ENCODE results near the gene CNTN5. TPM values are rescaled to one million over a fixed set of nuclear protein-coding genes. Genes with fewer than 3 reads are reported as not detected.

CNTN5 gene
- polyA plus RNA-seq, 1 of the 3 experiments (the other 2 are of a cell fraction), result not detected

DNA sequence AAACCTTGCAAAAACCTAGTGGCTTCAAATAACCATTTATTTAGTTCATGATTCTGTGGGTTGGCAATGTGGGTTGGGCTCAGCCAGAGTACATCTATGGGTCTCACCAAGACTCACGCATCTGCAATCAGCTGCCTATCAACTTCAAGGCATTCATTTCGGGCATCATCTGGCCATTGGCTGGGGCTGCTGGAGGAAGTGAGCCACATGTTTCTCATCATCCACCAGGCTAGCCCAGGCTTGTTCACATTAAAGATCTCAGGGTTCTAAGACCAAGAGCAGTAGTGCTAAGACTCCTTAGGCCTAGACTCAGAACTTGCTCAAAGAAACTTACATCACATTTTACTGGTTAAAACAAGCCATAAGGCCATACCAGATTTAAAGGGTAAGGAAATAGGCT, 1187.5 kb downstream of the CNTN5 start:
- H2AFZ ChIP-seq (ENCODE audit: low read depth), result no peak overlapping the region
- no peak overlapping the region for H3K27ac ChIP-seq (ENCODE audit: low read depth in 2 of 2, low read length in 1 of 2)
- no peak for DNase-seq
- no peak overlapping the region for H3K4me3 ChIP-seq (ENCODE audit: low read depth in 2 of 2, low read length in 1 of 2)
- CTCF ChIA-PET, result no interaction called here
- no peaks in the 10 kb centered on the region for H3K9me2 ChIP-seq
- H3K4me1 ChIP-seq (ENCODE audit: control insufficient read depth in 1 of 2, insufficient read depth in 2 of 2, low read depth in 1 of 2, low read length in 1 of 2), result no peaks in the 10 kb centered on the region
- POLR2A ChIA-PET, result no interaction called here
- no peak for TF ChIP-seq FOXM1 (IDR thresholded peaks at IDR 0.05; ENCODE audit: low read depth)
- TF ChIP-seq, protein P1, sequence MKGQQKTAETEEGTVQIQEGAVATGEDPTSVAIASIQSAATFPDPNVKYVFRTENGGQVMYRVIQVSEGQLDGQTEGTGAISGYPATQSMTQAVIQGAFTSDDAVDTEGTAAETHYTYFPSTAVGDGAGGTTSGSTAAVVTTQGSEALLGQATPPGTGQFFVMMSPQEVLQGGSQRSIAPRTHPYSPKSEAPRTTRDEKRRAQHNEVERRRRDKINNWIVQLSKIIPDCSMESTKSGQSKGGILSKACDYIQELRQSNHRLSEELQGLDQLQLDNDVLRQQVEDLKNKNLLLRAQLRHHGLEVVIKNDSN (IDR thresholded peaks at IDR 0.05; ENCODE audit: borderline replicate concordance, low read depth), result no peak
- TF ChIP-seq GABPA (IDR thresholded peaks at IDR 0.05; ENCODE audit: low read depth), result no peak
- TF ChIP-seq GATA2 (CRISPR knock-in tag; IDR thresholded peaks at IDR 0.05), result no peak
- TF ChIP-seq NFIC (IDR thresholded peaks at IDR 0.05; ENCODE audit: borderline replicate concordance), result no peak
- TF ChIP-seq YY1 (IDR thresholded peaks at IDR 0.05; ENCODE audit: low read depth), result no peak
- no peak for TF ChIP-seq REST (IDR thresholded peaks at IDR 0.05; ENCODE audit: low read depth, low read length)
- peaks cover 3% of the 10 kb centered on the region for H3F3A ChIP-seq (replicated peaks; ENCODE audit: insufficient read depth)
- no peaks in the 10 kb centered on the region for H3K79me2 ChIP-seq (ENCODE audit: insufficient read depth)
- H3K4me2 ChIP-seq, result no peak overlapping the region
- H3K9me3 ChIP-seq, result no peaks in the 10 kb centered on the region
- H3K27me3 ChIP-seq (ENCODE audit: insufficient read depth), result no peaks in the 10 kb centered on the region
- H4K20me1 ChIP-seq (ENCODE audit: insufficient read depth), result no peaks in the 10 kb centered on the region
- H3K36me3 ChIP-seq (replicated peaks in 1 of 2; ENCODE audit: control insufficient read depth in 1 of 2, insufficient read depth in 2 of 2, low read length in 1 of 2), result no peaks in the 10 kb centered on the region
- 20% methylated on average over 2 of the region's 2 CpGs for WGBS (ENCODE audit: low lambda C conversion rate)
- H3K9ac ChIP-seq, result no peak overlapping the region

DNA sequence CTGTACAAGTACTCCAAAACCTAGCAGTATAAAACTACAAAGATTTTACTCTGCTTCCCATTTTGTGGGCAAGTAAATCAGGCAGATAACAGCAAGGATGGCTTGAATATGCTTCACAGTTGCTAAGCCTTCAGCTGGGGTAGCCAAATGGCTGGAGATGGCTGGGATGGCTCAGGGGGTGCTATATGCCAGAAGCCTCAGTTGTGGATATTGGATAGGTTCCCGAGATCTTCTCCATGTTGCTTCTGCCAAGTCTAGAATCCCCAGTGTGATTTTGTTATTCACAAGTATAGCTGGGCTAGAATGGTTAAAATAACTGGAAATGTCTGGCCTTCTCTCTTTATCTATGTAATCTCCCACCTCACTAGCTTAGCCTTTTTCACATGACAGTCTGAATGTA, 1194.0 kb downstream of the CNTN5 start:
- Histone ChIP-seq H3F3A (replicated peaks; ENCODE audit: insufficient read depth) (no peaks in the 10 kb centered on the region), H3K9me3 (no peaks in the 10 kb centered on the region), H2AFZ (ENCODE audit: low read depth) (no peak overlapping the region), H3K79me2 (ENCODE audit: insufficient read depth) (no peaks in the 10 kb centered on the region), H3K27ac (ENCODE audit: low read depth in 2 of 2, low read length in 1 of 2) (no peak overlapping the region), H3K4me1 (ENCODE audit: control insufficient read depth in 1 of 2, insufficient read depth in 2 of 2, low read depth in 1 of 2, low read length in 1 of 2) (no peaks in the 10 kb centered on the region), H4K20me1 (ENCODE audit: insufficient read depth) (no peaks in the 10 kb centered on the region), H3K9me2 (no peaks in the 10 kb centered on the region), H3K4me2 (no peak overlapping the region), H3K36me3 (replicated peaks in 1 of 2; ENCODE audit: control insufficient read depth in 1 of 2, insufficient read depth in 2 of 2, low read length in 1 of 2) (no peaks in the 10 kb centered on the region), H3K27me3 (ENCODE audit: insufficient read depth) (no peaks in the 10 kb centered on the region), H3K9ac (no peak overlapping the region), H3K4me3 (ENCODE audit: low read depth in 2 of 2, low read length in 1 of 2) (no peak overlapping the region)
- ChIA-PET CTCF (no interaction called here), POLR2A (no interaction called here)
- 0% methylated on average over 1 of the region's 1 CpG for WGBS (ENCODE audit: low lambda C conversion rate)
- DNase-seq, result no peak
- TF ChIP-seq, protein P1 (IDR thresholded peaks at IDR 0.05; ENCODE audit: borderline replicate concordance, low read depth), result no peak
- TF ChIP-seq TCF12 (IDR thresholded peaks at IDR 0.05), result no peak

Data from SK-N-SH (cell line).